ENCODE results near the gene DERL2.

DERL2 gene

DNA sequence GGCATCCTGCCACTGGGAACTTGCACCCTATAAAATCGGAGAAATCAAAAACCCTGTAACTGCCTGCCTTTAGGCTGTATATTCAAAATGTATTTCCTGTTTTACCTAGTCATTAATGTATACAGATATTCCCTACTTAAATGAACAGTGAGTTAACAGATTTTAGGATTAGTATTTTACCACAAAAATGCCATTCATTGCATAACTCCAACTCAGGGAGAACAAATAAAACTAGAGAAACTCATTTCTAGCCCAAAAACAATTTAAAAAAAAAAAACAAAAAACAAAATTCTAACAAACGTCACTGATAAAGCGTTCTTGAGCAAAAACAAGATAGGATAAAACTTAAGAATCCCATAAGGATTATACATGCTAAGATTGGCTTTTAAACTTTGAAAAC, 13.5 kb downstream of the DERL2 start:
- no peak for DNase-seq (ENCODE audit: low read depth in 2 of 2)
- no peak overlapping the region for H3K4me3 ChIP-seq (replicated peaks in 1 of 2; ENCODE audit: low read depth in 2 of 2, low read length in 2 of 2)
- TF ChIP-seq, protein P1, sequence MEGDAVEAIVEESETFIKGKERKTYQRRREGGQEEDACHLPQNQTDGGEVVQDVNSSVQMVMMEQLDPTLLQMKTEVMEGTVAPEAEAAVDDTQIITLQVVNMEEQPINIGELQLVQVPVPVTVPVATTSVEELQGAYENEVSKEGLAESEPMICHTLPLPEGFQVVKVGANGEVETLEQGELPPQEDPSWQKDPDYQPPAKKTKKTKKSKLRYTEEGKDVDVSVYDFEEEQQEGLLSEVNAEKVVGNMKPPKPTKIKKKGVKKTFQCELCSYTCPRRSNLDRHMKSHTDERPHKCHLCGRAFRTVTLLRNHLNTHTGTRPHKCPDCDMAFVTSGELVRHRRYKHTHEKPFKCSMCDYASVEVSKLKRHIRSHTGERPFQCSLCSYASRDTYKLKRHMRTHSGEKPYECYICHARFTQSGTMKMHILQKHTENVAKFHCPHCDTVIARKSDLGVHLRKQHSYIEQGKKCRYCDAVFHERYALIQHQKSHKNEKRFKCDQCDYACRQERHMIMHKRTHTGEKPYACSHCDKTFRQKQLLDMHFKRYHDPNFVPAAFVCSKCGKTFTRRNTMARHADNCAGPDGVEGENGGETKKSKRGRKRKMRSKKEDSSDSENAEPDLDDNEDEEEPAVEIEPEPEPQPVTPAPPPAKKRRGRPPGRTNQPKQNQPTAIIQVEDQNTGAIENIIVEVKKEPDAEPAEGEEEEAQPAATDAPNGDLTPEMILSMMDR (IDR thresholded peaks at IDR 0.05; ENCODE audit: low read depth, low read length), result no peak

DNA sequence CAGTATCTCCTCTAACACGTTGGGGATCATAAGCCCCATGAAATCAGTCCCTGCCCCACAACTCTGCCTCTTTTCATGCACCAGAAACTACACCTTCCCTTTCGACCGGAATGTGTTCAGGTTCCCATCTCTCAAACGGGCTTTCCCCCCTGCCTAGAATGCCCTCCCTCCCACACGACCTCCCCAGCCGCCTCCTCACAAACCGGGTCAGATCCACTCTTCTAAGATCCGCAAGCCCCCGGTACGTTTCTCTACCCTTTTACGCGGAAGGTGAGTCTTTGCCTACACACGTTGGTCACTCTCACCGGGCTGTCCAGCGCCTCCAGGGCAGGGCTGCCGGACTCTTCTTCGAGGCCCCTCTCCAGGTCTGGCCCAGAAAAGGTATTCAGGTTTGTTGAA, 17.9 kb downstream of the DERL2 start:
- no peak for DNase-seq (ENCODE audit: low read depth in 2 of 2)
- H3K4me3 ChIP-seq (replicated peaks in 1 of 2; ENCODE audit: low read depth in 2 of 2, low read length in 2 of 2), result peak overlapping the region; percentile 95
- TF ChIP-seq, protein P1 (IDR thresholded peaks at IDR 0.05; ENCODE audit: low read depth, low read length), result no peak

DNA sequence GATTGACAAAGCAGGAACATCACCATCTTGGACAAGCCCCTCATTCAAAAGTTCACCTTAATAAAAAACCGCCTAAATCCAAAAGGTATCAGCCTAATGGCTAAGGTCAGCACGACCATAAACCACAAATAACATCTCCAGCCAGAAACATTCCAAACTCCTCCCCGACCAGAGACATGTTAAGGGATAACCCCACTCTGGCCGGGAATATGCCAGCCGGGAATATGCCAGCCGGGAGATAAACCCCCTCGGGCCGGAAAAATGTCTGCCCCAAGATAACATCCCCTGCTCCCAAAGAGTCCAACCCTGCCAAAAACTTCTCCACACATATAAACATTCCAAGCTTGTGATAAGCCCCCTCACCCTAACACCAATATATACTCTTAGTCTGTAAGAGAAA, 18.6 kb downstream of the DERL2 start:
- DNase-seq (ENCODE audit: low read depth in 2 of 2), result peak in 1 of 2 donors; percentile 2
- peak overlapping the region; percentile 95 for H3K4me3 ChIP-seq (replicated peaks in 1 of 2; ENCODE audit: low read depth in 2 of 2, low read length in 2 of 2)
- TF ChIP-seq, protein P1 (IDR thresholded peaks at IDR 0.05; ENCODE audit: low read depth, low read length), result no peak

DNA sequence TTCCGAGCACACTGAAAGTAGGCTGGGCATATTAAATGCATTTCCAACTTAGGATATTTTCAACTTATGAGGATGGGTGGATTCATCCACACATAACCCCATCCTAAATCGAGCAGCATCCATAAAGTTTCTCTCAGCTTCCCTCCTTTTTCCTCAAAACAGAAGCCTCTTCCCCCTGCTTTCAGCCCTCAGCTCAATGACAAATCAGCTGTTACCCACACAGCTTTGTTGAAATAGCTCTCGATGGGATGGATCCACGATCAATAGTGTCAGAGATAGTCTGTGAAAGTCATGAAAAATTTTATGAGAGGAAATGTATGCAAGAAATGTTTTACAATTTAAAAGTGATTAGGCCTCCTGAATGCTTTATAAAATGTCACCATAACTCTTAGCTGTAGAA, 19.7 kb downstream of the DERL2 start:
- no peak for DNase-seq (ENCODE audit: low read depth in 2 of 2)
- TF ChIP-seq, protein P1 (IDR thresholded peaks at IDR 0.05; ENCODE audit: low read depth, low read length), result no peak
- no peak overlapping the region for H3K4me3 ChIP-seq (replicated peaks in 1 of 2; ENCODE audit: low read depth in 2 of 2, low read length in 2 of 2)

DNA sequence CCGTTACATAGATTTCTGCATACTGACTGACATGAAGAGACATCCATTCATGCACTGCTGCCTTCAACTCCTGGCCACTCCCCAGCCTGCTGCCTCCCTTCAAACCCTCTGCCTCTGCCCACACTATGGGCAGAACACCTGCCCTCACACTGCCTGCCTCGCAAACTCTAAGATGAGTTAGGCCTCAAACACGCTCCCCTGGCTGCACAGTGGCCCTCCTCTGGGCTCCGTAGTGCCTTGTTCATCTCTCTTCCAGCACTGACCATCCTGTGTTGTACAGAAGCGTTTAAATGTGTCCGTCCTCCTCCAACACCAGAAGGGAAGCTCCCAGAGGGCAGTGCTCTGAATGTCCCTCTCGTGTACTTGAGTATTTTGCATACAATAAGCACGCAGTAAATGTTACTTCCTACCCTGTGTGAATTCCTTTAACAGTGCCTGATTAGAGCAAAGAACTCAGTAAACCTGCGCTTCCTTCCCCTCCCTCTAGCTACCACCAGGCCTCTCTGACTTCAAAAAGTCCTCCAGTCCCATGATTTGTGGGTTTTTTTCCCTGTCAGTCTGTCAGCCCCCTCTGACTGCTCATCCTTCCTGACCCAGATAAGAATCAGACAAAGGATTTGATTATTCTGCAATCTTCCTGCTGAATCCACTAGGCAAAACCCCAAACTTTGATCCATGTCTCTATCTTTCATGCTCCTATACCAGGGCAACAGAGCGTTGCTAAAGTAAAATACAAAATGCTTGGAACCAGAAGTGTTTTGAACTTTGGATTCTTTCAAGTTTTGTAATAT, 21.1 kb downstream of the DERL2 start:
- DNase-seq (ENCODE audit: low read depth in 2 of 2), result no peak
- no peak overlapping the region for H3K4me3 ChIP-seq (replicated peaks in 1 of 2; ENCODE audit: low read depth in 2 of 2, low read length in 2 of 2)
- TF ChIP-seq, protein P1 (IDR thresholded peaks at IDR 0.05; ENCODE audit: low read depth, low read length), result no peak

DNA sequence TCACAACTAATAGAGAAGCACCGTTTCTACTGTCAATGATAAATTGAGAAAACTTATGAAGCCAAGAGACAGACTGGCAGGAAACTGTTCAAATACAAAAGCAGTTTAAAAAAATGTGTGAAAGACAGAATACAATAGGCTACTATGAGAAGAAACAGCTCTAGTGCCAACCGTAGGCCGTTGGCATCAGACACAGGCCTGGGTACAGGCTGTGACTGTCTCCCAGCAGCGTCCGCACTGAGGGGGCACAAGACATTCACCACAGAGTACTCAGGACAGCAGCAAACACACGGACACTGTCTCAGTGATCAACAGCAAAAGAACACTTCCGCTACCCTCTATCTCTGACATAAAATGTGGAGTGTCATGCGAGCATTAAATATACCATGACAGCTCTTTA, 39.2 kb downstream of the DERL2 start:
- H3K4me3 ChIP-seq (replicated peaks in 1 of 2; ENCODE audit: low read depth in 2 of 2, low read length in 2 of 2), result no peak overlapping the region
- no peak for DNase-seq (ENCODE audit: low read depth in 2 of 2)
- TF ChIP-seq, protein P1 (IDR thresholded peaks at IDR 0.05; ENCODE audit: low read depth, low read length), result no peak

DNA sequence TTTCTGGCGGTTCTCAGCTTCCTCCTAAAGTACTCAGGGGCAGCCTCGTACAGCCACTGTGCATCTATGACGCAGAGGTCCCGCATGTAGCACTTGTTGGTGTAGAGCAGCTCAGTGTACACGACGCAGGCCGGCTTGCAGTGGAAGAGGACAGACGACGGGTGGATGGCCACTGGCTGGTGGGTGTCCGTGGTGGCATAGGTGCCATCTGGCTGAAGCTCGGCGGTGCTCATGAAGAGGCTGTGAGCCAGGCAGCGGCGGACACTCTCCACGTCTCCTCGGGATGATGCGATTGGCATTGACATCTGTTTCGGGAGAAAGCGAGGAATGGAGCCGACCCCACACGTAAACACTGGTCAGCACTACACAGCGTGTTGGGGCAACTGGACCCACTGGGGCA, 41.8 kb downstream of the DERL2 start:
- TF ChIP-seq, protein P1 (IDR thresholded peaks at IDR 0.05; ENCODE audit: low read depth, low read length), result no peak
- no peak overlapping the region for H3K4me3 ChIP-seq (replicated peaks in 1 of 2; ENCODE audit: low read depth in 2 of 2, low read length in 2 of 2)
- DNase-seq (ENCODE audit: low read depth in 2 of 2), result no peak
